ENCODE measurements around the gene CCDC88A. TPM values are rescaled to one million over a fixed set of nuclear protein-coding genes. Genes with fewer than 3 reads are reported as not detected.

Gene CCDC88A
- total and polyA plus RNA-seq, 4 donors = 4.0 to 31.0 (median 15.5) TPM

DNA sequence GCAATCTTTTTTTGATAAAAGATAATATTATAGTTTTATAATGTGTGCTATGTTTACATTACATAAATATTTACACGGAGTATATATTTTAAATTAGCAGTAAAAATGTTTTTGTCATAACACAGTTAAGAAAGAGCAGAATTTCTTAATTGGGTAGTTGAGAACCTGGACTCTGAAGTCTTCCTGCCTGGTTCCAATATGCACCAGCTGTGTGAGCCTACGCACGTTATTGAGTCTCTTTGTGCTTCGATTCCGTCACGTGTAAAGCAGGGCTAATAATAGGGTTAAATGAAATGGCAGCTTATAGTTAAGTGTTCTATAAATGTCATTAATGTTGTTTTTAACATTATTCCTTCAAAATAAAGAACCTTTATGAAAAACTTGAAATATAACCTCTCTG lies 1.2 kb upstream of the CCDC88A start:
- no peak for TF ChIP-seq JUND (IDR thresholded peaks at IDR 0.05)
- TF ChIP-seq ATF3 (IDR thresholded peaks at IDR 0.05) = no peak
- TF ChIP-seq, protein P1, sequence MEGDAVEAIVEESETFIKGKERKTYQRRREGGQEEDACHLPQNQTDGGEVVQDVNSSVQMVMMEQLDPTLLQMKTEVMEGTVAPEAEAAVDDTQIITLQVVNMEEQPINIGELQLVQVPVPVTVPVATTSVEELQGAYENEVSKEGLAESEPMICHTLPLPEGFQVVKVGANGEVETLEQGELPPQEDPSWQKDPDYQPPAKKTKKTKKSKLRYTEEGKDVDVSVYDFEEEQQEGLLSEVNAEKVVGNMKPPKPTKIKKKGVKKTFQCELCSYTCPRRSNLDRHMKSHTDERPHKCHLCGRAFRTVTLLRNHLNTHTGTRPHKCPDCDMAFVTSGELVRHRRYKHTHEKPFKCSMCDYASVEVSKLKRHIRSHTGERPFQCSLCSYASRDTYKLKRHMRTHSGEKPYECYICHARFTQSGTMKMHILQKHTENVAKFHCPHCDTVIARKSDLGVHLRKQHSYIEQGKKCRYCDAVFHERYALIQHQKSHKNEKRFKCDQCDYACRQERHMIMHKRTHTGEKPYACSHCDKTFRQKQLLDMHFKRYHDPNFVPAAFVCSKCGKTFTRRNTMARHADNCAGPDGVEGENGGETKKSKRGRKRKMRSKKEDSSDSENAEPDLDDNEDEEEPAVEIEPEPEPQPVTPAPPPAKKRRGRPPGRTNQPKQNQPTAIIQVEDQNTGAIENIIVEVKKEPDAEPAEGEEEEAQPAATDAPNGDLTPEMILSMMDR (IDR thresholded peaks at IDR 0.05; ENCODE audit: low read depth, low read length, missing input control) = no peak
- no peak for TF ChIP-seq MAX (IDR thresholded peaks at IDR 0.05)
- TF ChIP-seq EGR1 (IDR thresholded peaks at IDR 0.05; ENCODE audit: low read depth in 2 of 2) = no peak
- TF ChIP-seq TAF1 (conservative IDR thresholded peaks at IDR 0.05) = no peak
- TF ChIP-seq FOXA2 (IDR thresholded peaks at IDR 0.05) = no peak
- TF ChIP-seq, protein P2, sequence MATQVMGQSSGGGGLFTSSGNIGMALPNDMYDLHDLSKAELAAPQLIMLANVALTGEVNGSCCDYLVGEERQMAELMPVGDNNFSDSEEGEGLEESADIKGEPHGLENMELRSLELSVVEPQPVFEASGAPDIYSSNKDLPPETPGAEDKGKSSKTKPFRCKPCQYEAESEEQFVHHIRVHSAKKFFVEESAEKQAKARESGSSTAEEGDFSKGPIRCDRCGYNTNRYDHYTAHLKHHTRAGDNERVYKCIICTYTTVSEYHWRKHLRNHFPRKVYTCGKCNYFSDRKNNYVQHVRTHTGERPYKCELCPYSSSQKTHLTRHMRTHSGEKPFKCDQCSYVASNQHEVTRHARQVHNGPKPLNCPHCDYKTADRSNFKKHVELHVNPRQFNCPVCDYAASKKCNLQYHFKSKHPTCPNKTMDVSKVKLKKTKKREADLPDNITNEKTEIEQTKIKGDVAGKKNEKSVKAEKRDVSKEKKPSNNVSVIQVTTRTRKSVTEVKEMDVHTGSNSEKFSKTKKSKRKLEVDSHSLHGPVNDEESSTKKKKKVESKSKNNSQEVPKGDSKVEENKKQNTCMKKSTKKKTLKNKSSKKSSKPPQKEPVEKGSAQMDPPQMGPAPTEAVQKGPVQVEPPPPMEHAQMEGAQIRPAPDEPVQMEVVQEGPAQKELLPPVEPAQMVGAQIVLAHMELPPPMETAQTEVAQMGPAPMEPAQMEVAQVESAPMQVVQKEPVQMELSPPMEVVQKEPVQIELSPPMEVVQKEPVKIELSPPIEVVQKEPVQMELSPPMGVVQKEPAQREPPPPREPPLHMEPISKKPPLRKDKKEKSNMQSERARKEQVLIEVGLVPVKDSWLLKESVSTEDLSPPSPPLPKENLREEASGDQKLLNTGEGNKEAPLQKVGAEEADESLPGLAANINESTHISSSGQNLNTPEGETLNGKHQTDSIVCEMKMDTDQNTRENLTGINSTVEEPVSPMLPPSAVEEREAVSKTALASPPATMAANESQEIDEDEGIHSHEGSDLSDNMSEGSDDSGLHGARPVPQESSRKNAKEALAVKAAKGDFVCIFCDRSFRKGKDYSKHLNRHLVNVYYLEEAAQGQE (IDR thresholded peaks at IDR 0.05) = no peak
- TF ChIP-seq HNF4G (IDR thresholded peaks at IDR 0.05) = no peak
- WGBS = 74% methylated on average over 6 of the region's 6 CpGs
- peak overlapping the region in 1 of 3 donors; percentile 97 for H3K4me3 ChIP-seq (ENCODE audit: low read depth in 1 of 3, low read length in 3 of 3)
- H3K27ac ChIP-seq (ENCODE audit: low read depth in 1 of 2, low read length in 2 of 2) = no peak overlapping the region
- no peak for DNase-seq (ENCODE audit: low spot score)
- no peaks in the 10 kb centered on the region for H3K36me3 ChIP-seq (ENCODE audit: control insufficient read depth in 4 of 4, insufficient read depth in 3 of 4, low read depth in 1 of 4, low read length in 3 of 4)
- no peak overlapping the region for H3K9ac ChIP-seq (ENCODE audit: low read depth in 1 of 2, low read length in 2 of 2)
- peaks cover 0 to 19% (median 9%) of the 10 kb centered on the region in 4 donors for H3K4me1 ChIP-seq (ENCODE audit: control insufficient read depth in 4 of 4, insufficient read depth in 4 of 4, low read length in 3 of 4)
- no peaks in the 10 kb centered on the region for H3K9me3 ChIP-seq (ENCODE audit: control insufficient read depth in 4 of 4, low read length in 3 of 4)
- H3K27me3 ChIP-seq (ENCODE audit: control insufficient read depth in 4 of 4, insufficient read depth in 4 of 4, low read length in 3 of 4) = no peaks in the 10 kb centered on the region

- no peak for DNase-seq (ENCODE audit: low spot score)
- H3K36me3 ChIP-seq (ENCODE audit: control insufficient read depth in 4 of 4, insufficient read depth in 3 of 4, low read depth in 1 of 4, low read length in 3 of 4) = no peaks in the 10 kb centered on the region
- H3K4me3 ChIP-seq (ENCODE audit: low read depth in 1 of 3, low read length in 3 of 3) = peak overlapping the region; percentile 71 to 97 (median 84)
- H3K4me1 ChIP-seq (ENCODE audit: control insufficient read depth in 4 of 4, insufficient read depth in 4 of 4, low read length in 3 of 4) = peaks cover 0 to 19% (median 9%) of the 10 kb centered on the region in 4 donors
- 1% methylated on average over 3 of the region's 3 CpGs for WGBS
- peak overlapping the region; percentile 30 to 83 for H3K27ac ChIP-seq (ENCODE audit: low read depth in 1 of 2, low read length in 2 of 2)
- peak overlapping the region; percentile 29 to 86 for H3K9ac ChIP-seq (ENCODE audit: low read depth in 1 of 2, low read length in 2 of 2)
- H3K27me3 ChIP-seq (ENCODE audit: control insufficient read depth in 4 of 4, insufficient read depth in 4 of 4, low read length in 3 of 4) = no peaks in the 10 kb centered on the region
- no peaks in the 10 kb centered on the region for H3K9me3 ChIP-seq (ENCODE audit: control insufficient read depth in 4 of 4, low read length in 3 of 4)
- no peak for TF ChIP-seq HNF4G (IDR thresholded peaks at IDR 0.05)
- no peak for TF ChIP-seq YY1 (IDR thresholded peaks at IDR 0.05)
- TF ChIP-seq TAF1 (conservative IDR thresholded peaks at IDR 0.05) = no peak
- TF ChIP-seq, protein P3, sequence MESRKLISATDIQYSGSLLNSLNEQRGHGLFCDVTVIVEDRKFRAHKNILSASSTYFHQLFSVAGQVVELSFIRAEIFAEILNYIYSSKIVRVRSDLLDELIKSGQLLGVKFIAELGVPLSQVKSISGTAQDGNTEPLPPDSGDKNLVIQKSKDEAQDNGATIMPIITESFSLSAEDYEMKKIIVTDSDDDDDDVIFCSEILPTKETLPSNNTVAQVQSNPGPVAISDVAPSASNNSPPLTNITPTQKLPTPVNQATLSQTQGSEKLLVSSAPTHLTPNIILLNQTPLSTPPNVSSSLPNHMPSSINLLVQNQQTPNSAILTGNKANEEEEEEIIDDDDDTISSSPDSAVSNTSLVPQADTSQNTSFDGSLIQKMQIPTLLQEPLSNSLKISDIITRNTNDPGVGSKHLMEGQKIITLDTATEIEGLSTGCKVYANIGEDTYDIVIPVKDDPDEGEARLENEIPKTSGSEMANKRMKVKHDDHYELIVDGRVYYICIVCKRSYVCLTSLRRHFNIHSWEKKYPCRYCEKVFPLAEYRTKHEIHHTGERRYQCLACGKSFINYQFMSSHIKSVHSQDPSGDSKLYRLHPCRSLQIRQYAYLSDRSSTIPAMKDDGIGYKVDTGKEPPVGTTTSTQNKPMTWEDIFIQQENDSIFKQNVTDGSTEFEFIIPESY (IDR thresholded peaks at IDR 0.05) = no peak
- TF ChIP-seq RXRA (IDR thresholded peaks at IDR 0.05) = no peak
- TF ChIP-seq, protein P1 (IDR thresholded peaks at IDR 0.05; ENCODE audit: low read depth, low read length, missing input control) = no peak
- TF ChIP-seq SP1 (IDR thresholded peaks at IDR 0.05) = no peak
- TF ChIP-seq FOXA1 (IDR thresholded peaks at IDR 0.05) = no peak
- TF ChIP-seq FOXA2 (IDR thresholded peaks at IDR 0.05) = no peak
- no peak for TF ChIP-seq JUND (IDR thresholded peaks at IDR 0.05)
- TF ChIP-seq RAD21 (IDR thresholded peaks at IDR 0.05) = no peak
- no peak for TF ChIP-seq EGR1 (IDR thresholded peaks at IDR 0.05; ENCODE audit: low read depth in 2 of 2)
- TF ChIP-seq, protein P2 (IDR thresholded peaks at IDR 0.05) = no peak
- no peak for TF ChIP-seq NR2F2 (IDR thresholded peaks at IDR 0.05)
- TF ChIP-seq HNF4A (conservative IDR thresholded peaks at IDR 0.05) = no peak
- TF ChIP-seq ATF3 (IDR thresholded peaks at IDR 0.05) = no peak
- TF ChIP-seq MAX (IDR thresholded peaks at IDR 0.05) = no peak
Observed at GRCh38 chr2:55420439-55420725, 726 bp upstream of the CCDC88A start.
